ENCODE measurements around the gene MSMO1. TPM values are rescaled to one million over a fixed set of nuclear protein-coding genes. Genes with fewer than 3 reads are reported as not detected.
A peak's percentile ranks its signal among the peaks of the same experiment; 100 is the strongest.

Gene MSMO1
- total RNA-seq, 4 donors from 2014 or later, result 10.7 to 148 (median 111) TPM

DNA sequence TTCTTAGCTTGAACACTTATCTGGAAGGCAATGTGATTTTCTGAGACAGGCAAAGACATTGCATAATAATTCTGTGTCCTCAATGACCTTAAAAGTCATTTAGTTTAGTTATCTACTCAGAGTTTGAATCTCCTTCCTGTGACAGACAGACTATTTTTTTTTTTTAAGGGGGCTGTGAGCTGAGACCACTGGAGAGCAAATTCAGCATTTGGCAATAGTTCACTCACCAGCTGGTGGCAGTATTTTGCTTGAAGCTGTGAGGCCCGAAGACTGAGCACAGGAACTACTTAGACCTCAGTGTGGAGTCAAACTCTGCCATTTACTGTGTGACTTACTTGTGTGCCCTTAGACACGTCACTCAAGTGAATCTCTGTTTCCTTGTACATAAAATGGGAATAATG lies 28.4 kb downstream of the MSMO1 start:
- DNase-seq, result peak in 1 of 3 donors; percentile 56
- Histone ChIP-seq H3K27ac (no peak overlapping the region), H3K27me3 (no peaks in the 10 kb centered on the region), H3K36me3 (no peaks in the 10 kb centered on the region), H3K9me3 (no peaks in the 10 kb centered on the region), H3K4me3 (no peak overlapping the region), H3K4me1 (no peaks in the 10 kb centered on the region)
- TF ChIP-seq POLR2A (IDR thresholded peaks at IDR 0.05), result no peak
- TF ChIP-seq, protein P1, sequence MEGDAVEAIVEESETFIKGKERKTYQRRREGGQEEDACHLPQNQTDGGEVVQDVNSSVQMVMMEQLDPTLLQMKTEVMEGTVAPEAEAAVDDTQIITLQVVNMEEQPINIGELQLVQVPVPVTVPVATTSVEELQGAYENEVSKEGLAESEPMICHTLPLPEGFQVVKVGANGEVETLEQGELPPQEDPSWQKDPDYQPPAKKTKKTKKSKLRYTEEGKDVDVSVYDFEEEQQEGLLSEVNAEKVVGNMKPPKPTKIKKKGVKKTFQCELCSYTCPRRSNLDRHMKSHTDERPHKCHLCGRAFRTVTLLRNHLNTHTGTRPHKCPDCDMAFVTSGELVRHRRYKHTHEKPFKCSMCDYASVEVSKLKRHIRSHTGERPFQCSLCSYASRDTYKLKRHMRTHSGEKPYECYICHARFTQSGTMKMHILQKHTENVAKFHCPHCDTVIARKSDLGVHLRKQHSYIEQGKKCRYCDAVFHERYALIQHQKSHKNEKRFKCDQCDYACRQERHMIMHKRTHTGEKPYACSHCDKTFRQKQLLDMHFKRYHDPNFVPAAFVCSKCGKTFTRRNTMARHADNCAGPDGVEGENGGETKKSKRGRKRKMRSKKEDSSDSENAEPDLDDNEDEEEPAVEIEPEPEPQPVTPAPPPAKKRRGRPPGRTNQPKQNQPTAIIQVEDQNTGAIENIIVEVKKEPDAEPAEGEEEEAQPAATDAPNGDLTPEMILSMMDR (IDR thresholded peaks at IDR 0.05), result peak in 4 of 6 experiments; percentile 20 to 69 (median 55)

GRCh38 chr4:165359506-165359905 lies 32.0 kb downstream of the MSMO1 start:
- no peak overlapping the region for H3K4me3 ChIP-seq
- no peak overlapping the region for H3K27ac ChIP-seq
- H3K27me3 ChIP-seq, result no peaks in the 10 kb centered on the region
- H3K36me3 ChIP-seq, result no peaks in the 10 kb centered on the region
- no peaks in the 10 kb centered on the region for H3K9me3 ChIP-seq
- no peaks in the 10 kb centered on the region for H3K4me1 ChIP-seq
- TF ChIP-seq, protein P1 (IDR thresholded peaks at IDR 0.05), result no peak
- no peak for TF ChIP-seq POLR2A (IDR thresholded peaks at IDR 0.05)
- no peak for DNase-seq

GRCh38 chr4:165360041-165360695 lies 32.7 kb downstream of the MSMO1 start:
- DNase-seq, result no peak
- TF ChIP-seq POLR2A (IDR thresholded peaks at IDR 0.05), result no peak
- TF ChIP-seq, protein P1 (IDR thresholded peaks at IDR 0.05), result no peak
- no peak overlapping the region for H3K4me3 ChIP-seq
- no peaks in the 10 kb centered on the region for H3K27me3 ChIP-seq
- no peaks in the 10 kb centered on the region for H3K36me3 ChIP-seq
- H3K27ac ChIP-seq, result no peak overlapping the region
- H3K4me1 ChIP-seq, result no peaks in the 10 kb centered on the region
- no peaks in the 10 kb centered on the region for H3K9me3 ChIP-seq

- no peaks in the 10 kb centered on the region for H3K27me3 ChIP-seq
- no peaks in the 10 kb centered on the region for H3K36me3 ChIP-seq
- no peaks in the 10 kb centered on the region for H3K4me1 ChIP-seq
- H3K4me3 ChIP-seq, result no peak overlapping the region
- no peaks in the 10 kb centered on the region for H3K9me3 ChIP-seq
- DNase-seq, result no peak
- no peak for TF ChIP-seq POLR2A (IDR thresholded peaks at IDR 0.05)
- TF ChIP-seq, protein P1 (IDR thresholded peaks at IDR 0.05), result no peak
- no peak overlapping the region for H3K27ac ChIP-seq
Measured at GRCh38 chr4:165360985-165361670, 33.7 kb downstream of the MSMO1 start.

DNA sequence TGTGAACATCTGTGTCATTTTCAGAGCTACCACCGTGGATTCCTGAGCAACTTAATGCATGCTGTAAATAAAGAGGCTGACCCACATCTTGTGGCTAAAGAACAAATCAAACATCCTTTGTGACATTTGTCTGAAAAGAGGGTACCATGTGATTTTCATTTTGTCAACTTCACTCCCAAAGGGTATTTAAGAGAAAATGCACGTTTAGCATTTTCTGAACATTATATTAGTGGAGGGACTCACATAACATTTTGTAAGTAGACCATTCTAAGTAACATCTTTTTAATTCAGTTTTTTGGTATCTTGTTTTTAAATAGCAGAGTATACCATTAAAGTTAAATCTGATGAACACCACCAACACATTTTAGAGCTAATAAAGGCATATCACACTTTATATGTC lies 34.3 kb downstream of the MSMO1 start:
- Histone ChIP-seq H3K4me3 (no peak overlapping the region), H3K4me1 (no peaks in the 10 kb centered on the region), H3K9me3 (no peaks in the 10 kb centered on the region), H3K36me3 (no peaks in the 10 kb centered on the region), H3K27me3 (no peaks in the 10 kb centered on the region), H3K27ac (no peak overlapping the region)
- DNase-seq, result no peak
- TF ChIP-seq, protein P1 (IDR thresholded peaks at IDR 0.05), result no peak
- no peak for TF ChIP-seq POLR2A (IDR thresholded peaks at IDR 0.05)

Data from Peyer's patch (tissue), 4 donors.